AG04450 (cell line): Measurements from ENCODE around the gene OR10AD1. TPM values are rescaled to one million over a fixed set of nuclear protein-coding genes. Genes with fewer than 3 reads are reported as not detected.
A peak's percentile ranks its signal among the peaks of the same experiment; 100 is the strongest.

ENCODE experiments used
- CTCF ChIA-PET: fragments of 300-600, 350-600 bp; formaldehyde crosslinking; extraction: SDS; loops from one replicate; lab custom pipeline; 2022; ENCODE audit warnings: antibody characterized with exemption, inconsistent platforms; lab: Charles Lee
- POLR2A ChIA-PET: fragments of 350-600 bp; formaldehyde crosslinking; extraction: SDS; loops from one replicate; lab custom pipeline; 2021; ENCODE audit warnings: antibody characterized with exemption, inconsistent platforms; lab: Yijun Ruan, JAX
- DNase-seq: peaks from one replicate; pipeline ENCODE4 v3.0.0-alpha.2; 2011; ENCODE audit warnings: low read depth, low spot score
- H3K27ac ChIP-seq: one replicate; pipeline ENCODE4 v1.5.1; 2012; ENCODE audit warnings: low read depth, low read length, control low read depth
- H3K27me3 ChIP-seq: one replicate; pipeline ENCODE4 v1.6.0; 2012; ENCODE audit warnings: low read length; ENCODE audit not compliant: control insufficient read depth, insufficient read depth
- H3K4me3 ChIP-seq: 2 replicates; pipeline ENCODE4 v1.5.1; 2011; ENCODE audit warnings: mild to moderate bottlenecking, low read depth, low read length, control low read depth
- H3K9me3 ChIP-seq: 2 replicates; pipeline ENCODE4 v1.5.1; 2012; ENCODE audit warnings: low read length; ENCODE audit not compliant: control insufficient read depth, insufficient read depth
- CTCF ChIP-seq: IDR thresholded peaks from 2 replicates; pipeline ENCODE4 v1.5.1; 2011; ENCODE audit warnings: low read depth, low read length, control low read depth, inconsistent platforms
- polyA plus RNA-seq: library from polyadenylated mRNA; depleted of rRNA; stranded (reverse); fragments of >200 nt; gene quantifications from 2 replicates; pipeline ENCODE4 v1.2.3, GENCODE V29; 2011

The OR10AD1 gene
- polyA plus RNA-seq, 1 experiment, result not detected

DNA sequence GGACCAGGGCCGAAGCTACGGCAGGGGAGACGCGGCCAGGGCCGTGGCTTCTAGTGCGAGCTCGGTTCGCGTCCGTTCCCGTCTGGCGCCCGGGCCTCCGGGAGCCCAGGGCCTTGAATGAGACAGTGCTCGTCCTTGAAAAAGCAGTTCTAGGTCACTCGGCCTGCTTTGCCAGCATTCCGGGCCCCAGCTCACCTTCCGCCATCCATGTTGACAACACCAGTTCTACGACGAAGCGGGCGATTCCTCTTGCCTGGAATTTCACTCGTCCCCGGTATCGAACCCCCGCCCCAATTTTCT lies 4.5 kb downstream of the OR10AD1 start:
- no peak for TF ChIP-seq CTCF
- Histone ChIP-seq H3K9me3 (no peaks in the 10 kb centered on the region; the same call in 1 of the 2 replicates), H3K27me3 (peaks cover 7% of the 10 kb centered on the region), H3K27ac (peak overlapping the region; percentile 63), H3K4me3 (peak overlapping the region; percentile 75)
- no peak for DNase-seq
- CTCF ChIA-PET, result interaction anchor here (4.0 to 5.4 kb wide), 2 partner anchors 10 to 420 kb away, joined by 29 to 58 read pairs; no protein-coding TSS in a partner anchor
- POLR2A ChIA-PET, result no interaction called here

DNA sequence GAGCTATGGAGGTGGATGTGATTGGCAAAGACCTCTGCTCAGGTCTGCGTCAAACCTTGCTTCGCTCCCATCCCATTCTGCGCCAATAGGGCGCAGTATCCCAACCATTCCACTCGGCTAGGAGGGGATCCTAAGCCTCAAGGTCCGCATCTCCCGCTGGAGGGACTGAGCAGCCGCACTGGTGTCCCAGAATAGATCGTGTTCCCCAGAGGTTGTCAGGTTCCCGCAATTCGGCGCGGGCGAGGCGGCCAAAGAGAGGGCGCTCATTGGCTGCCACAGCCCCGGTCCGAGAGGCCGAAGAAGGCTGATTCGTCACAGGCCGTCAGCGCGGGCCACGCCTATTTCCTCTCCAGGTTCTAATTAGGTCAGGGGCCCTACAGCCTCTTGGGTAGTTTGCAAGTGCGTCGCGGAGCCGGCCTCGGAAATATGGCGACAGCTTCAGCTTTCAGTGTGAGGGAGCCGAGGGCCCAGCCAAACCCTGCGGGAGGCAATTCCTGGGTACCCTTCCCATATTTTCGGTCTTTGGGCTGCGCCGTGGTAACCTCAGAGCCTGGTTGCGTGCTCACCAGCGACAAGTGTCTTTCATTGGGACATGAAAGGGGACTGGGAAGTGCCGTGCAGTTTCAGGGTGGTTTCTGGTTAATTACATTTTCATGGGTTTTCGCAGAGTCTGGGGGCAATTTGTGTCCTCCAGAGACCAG lies 5.0 kb downstream of the OR10AD1 start:
- H3K27me3 ChIP-seq, result peaks cover 9% of the 10 kb centered on the region
- DNase-seq, result peak; percentile 65
- no peaks in the 10 kb centered on the region; the same call in 1 of the 2 replicates for H3K9me3 ChIP-seq
- 0 out of 2 replicates have a peak, but pooled peaks have one; percentile 14 for TF ChIP-seq CTCF
- H3K4me3 ChIP-seq, result peak overlapping the region; percentile 75
- CTCF ChIA-PET, result interaction anchor here (1.3 to 5.4 kb wide), 4 partner anchors 9 to 421 kb away, joined by 3 to 58 read pairs (median 18); partner anchors contain the start of gene CCDC184
- H3K27ac ChIP-seq, result peak overlapping the region; percentile 63
- POLR2A ChIA-PET, result no interaction called here

DNA sequence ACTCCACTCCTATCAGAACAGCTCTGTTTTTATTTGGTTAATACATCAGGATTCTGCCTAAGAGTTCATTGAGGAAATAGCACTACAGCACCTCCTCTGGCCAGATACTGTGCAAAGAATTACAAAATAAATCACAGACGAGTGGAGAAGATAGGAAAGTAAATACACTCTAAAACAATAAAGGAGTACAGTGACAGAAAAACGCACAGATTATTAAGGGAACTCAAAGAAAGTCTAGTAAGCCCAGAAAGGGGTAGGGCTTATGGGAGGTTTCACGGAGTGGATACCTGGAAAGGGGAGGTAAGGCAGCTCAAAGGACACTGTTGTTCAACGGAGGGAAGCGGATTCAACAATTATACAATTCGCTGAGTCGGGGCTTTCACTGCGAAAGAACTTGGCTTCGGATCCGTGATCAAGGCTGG lies 5.5 kb downstream of the OR10AD1 start:
- ChIA-PET CTCF (interaction anchor here (0.6 to 5.4 kb wide), 9 partner anchors 8 to 421 kb away, joined by 3 to 58 read pairs (median 4); partner anchors contain the start of gene CCDC184), POLR2A (no interaction called here)
- Histone ChIP-seq H3K27me3 (peaks cover 13% of the 10 kb centered on the region), H3K27ac (no peak overlapping the region), H3K9me3 (no peaks in the 10 kb centered on the region; the same call in 1 of the 2 replicates), H3K4me3 (peak overlapping the region; percentile 75)
- TF ChIP-seq CTCF, result peak; percentile 49
- DNase-seq, result no peak

DNA sequence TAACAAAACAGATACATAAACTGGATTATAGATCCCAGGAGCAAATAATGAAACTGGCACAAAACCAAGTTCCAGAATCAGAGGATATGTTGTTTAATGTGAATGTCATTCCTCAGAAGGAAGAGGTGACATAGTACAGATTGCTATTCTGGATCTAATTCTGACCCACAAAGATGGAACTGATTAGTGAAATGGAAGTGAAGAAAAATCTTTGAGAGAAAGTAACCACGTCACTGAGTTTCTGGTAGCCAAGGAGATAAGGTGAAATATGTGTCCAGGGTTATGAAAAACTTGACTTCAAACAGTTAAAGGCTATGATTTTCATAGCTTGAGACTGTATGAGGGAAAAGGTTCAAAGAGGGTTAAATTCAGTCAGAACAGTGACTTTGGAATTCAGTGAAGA lies 8.3 kb downstream of the OR10AD1 start:
- DNase-seq, result no peak
- peaks cover 13% of the 10 kb centered on the region for H3K27me3 ChIP-seq
- no peaks in the 10 kb centered on the region; the same call in 1 of the 2 replicates for H3K9me3 ChIP-seq
- ChIA-PET CTCF (no interaction called here), POLR2A (no interaction called here)
- no peak for TF ChIP-seq CTCF
- no peak overlapping the region for H3K4me3 ChIP-seq
- H3K27ac ChIP-seq, result no peak overlapping the region

GRCh38 chr12:48193623-48194022 lies 9.5 kb downstream of the OR10AD1 start:
- CTCF ChIA-PET, result no interaction called here
- POLR2A ChIA-PET, result interaction anchor here (0.5 kb wide), 1 partner anchor 10 kb away, joined by 3 read pairs; the partner anchor contains the start of gene CCDC184
- peaks cover 13% of the 10 kb centered on the region for H3K27me3 ChIP-seq
- no peak for TF ChIP-seq CTCF
- no peak overlapping the region for H3K27ac ChIP-seq
- DNase-seq, result no peak
- H3K9me3 ChIP-seq, result no peaks in the 10 kb centered on the region; the same call in 1 of the 2 replicates
- H3K4me3 ChIP-seq, result no peak overlapping the region
